ENCODE data around the gene ZFYVE28.
A peak's percentile ranks its signal among the peaks of the same experiment; 100 is the strongest.

ZFYVE28 gene

DNA sequence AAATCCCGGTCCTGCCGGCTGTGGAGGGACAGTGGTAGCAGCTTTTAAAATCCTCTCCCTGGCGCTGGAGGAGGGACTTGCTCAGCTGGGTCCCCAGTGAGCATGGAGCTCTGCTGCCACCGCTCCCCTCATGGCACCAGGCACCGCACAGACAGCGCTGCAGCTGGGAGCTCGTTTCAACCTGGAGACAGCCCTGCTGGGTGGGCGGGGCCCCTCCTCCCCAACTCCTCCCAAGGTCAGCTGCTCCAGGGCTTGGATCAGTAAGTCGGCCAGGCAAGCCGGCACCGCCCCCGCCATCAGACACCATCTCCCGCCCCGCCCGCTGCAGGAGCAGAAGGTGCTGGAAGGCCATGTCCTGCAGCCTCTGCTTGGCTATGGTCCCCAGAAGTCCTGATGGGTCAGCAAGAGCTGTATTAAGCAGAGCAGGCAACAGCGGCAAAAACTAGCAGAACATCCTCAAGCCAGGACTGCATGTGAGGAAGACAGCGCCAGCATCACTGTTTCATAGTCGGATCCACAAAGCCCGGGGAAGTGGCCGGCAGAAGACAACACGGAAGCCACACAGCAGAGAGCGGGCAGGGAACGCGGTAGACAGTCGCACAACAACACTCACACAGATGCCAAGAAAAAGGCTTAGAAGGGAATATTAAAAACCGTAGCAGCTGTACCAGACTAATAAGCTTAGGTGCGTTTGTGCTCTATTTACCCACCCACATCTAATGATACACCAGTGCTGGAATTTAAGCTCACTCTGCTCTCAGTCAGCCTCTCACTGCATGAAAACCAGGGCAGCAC lies 16.2 kb downstream of the ZFYVE28 start:
- peak overlapping the region; percentile 32 for H3K4me3 Mint-ChIP-seq
- H3K27me3 Mint-ChIP-seq = peaks cover 55% of the 10 kb centered on the region
- DNase-seq = peak; percentile 54
- H3K9me3 Mint-ChIP-seq = no peaks in the 10 kb centered on the region
- H3K27ac Mint-ChIP-seq = no peak overlapping the region
- H3K36me3 Mint-ChIP-seq = no peaks in the 10 kb centered on the region
- CTCF ChIA-PET = interaction anchor here (1.1 to 1.7 kb wide), 4 partner anchors 9 to 182 kb away, joined by 3 to 8 read pairs (median 6); partner anchors contain the start of gene CFAP99
- peaks cover 23% of the 10 kb centered on the region for H3K4me1 Mint-ChIP-seq

DNA sequence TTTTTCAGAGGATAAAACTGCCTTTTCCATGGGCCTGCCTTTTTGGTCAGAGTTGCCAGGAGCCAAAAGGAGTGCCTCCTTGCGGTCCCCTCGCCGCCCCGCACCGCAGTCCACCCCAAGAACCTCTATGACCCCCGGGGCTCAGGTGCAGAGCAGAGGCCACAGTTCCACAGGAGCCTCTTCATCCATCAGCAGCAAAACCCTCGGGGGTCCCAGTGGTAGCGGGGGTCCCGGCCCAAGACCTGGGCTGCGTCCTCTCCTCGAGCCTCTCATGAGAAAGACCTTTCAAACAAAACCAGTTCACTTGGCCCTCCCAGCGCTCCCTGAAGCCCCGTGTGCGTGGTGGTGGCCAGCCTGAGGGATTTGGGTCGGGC lies 16.8 kb downstream of the ZFYVE28 start:
- DNase-seq = no peak
- Mint-ChIP-seq H3K4me1 (peaks cover 23% of the 10 kb centered on the region), H3K27me3 (peaks cover 48% of the 10 kb centered on the region), H3K27ac (no peak overlapping the region), H3K9me3 (no peaks in the 10 kb centered on the region), H3K4me3 (no peak overlapping the region), H3K36me3 (no peaks in the 10 kb centered on the region)
- CTCF ChIA-PET = interaction anchor here (1.1 to 1.5 kb wide), 3 partner anchors 9 to 181 kb away, joined by 3 to 8 read pairs (median 5); no protein-coding TSS in a partner anchor

DNA sequence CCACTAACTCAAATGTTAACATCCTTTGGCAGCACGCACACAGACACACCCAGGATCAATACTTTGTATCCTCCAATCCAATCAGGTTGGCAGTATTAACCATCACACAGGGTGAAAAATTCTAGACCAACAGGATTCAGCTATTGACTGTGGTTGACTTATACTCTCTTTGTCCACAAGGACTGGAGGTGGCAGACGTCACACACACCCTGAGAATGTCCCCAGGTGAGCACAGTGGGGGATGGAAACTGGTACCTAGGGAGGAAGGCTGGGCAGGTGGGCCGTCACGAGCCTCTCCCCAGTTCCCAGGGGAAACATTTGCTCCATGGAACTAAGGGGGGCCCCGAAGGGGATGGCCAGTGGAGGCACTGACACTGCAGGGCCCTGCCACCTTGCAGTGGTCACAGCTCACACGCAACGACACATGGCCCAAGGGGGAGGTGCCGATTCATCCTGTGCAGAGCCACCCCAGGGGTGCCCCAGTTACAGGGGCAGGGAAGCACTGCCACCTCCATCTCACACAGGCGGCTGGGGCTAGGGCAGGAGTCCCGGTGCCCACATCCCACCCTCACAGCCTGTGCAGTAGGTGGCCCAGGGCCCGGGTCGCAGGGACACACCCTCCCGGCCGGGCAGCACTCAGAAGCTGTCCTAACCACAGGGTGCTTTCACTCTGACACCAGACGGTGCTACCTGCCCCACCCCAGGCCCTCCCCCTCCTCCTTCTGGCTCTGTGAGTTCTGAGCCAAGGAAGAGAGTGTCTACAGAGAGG lies 17.4 kb downstream of the ZFYVE28 start:
- H3K4me3 Mint-ChIP-seq = no peak overlapping the region
- CTCF ChIA-PET = interaction anchor here (1.1 kb wide), 1 partner anchor 43 kb away, joined by 3 read pairs; no protein-coding TSS in a partner anchor
- H3K27me3 Mint-ChIP-seq = peaks cover 44% of the 10 kb centered on the region
- no peak overlapping the region for H3K27ac Mint-ChIP-seq
- peak; percentile 27 for DNase-seq
- no peaks in the 10 kb centered on the region for H3K36me3 Mint-ChIP-seq
- H3K9me3 Mint-ChIP-seq = no peaks in the 10 kb centered on the region
- peaks cover 23% of the 10 kb centered on the region for H3K4me1 Mint-ChIP-seq

DNA sequence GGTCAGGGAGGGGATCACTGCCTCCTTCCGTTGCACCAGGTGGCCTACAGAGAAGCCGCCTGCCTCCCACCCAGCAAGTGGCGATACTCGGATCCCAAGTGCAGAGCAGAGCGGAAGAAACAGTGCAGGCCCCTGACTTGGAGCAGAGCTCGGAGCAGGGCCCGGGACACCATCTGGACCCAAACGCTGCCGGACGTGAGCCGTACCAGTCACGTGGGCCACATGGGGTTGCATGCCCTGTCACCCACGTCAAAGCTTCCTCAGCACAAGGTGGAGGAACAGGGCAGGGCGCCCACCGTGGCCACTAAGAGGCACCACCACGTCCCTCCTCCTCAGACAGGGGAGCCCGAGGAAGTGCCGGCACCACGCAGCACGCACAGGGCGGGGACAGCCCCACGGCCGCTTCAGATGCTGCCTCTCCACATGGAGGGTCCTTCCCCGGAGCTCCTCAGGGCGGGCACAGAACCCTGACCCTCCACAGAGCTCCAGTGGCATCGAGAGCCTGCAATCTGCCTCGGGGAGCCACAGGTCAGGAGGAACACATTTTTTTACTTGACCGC lies 18.7 kb downstream of the ZFYVE28 start:
- Mint-ChIP-seq H3K27me3 (peaks cover 51% of the 10 kb centered on the region), H3K36me3 (no peaks in the 10 kb centered on the region), H3K27ac (no peak overlapping the region), H3K4me3 (no peak overlapping the region), H3K9me3 (no peaks in the 10 kb centered on the region), H3K4me1 (peaks cover 25% of the 10 kb centered on the region)
- CTCF ChIA-PET = no interaction called here
- no peak for DNase-seq

DNA sequence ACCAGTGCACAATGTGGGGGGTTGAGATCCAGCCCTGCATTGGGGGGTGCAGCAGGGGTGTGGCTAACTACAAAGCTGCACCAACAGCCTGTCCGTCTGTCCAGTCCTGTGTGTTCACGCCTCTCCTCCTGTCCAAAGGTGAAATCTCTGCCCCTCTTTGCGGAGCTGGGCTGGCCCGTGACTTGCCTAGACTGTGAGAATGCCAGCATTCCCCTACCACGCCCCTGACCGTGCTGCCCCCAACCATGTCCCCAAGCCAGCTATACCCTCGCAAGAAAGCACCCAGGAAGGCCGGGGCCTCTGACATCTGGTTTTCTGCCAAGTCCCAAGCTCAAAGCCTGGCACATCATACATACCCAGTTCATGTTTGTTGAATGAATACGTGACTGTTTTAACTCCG lies 19.2 kb downstream of the ZFYVE28 start:
- Mint-ChIP-seq H3K36me3 (no peaks in the 10 kb centered on the region), H3K27me3 (peaks cover 56% of the 10 kb centered on the region), H3K27ac (no peak overlapping the region), H3K9me3 (no peaks in the 10 kb centered on the region), H3K4me1 (peaks cover 29% of the 10 kb centered on the region), H3K4me3 (no peak overlapping the region)
- no peak for DNase-seq
- CTCF ChIA-PET = no interaction called here

DNA sequence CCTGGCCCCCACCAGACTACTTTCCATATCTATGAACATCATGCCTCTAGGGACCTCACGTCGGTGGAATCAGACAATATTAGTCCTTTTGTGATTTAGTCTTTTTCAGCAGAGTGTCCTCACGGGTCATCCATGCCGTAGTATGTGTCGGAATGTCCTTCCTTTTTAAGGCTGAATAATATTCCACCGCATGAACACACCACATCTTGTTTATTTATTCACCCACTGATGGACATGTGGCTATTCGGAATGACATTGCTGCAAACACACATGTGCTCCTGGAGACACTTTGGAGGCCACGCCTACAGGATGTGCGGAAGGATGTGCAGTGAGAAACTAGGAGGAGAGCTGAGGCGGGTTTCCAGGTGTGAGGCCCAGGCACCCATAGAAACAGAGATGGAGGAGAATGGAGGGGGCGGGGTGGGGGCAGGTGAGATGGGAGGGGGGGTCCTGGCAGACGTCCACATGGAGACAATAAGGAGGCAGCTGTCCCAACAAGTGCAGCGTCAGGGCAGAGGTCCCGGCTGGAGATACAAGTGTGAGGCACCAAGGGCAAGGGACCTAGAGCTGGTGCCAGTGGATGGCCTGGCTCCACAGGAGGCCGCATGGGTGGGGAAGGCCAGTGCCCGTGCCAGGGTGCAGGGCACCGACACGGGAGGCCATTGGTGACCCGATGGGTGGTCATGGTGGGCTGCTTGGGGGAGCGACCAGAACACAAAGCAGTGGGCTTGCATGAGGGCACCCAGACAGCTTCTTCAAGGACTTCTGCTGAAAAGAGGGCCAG lies 20.7 kb downstream of the ZFYVE28 start:
- Mint-ChIP-seq H3K4me3 (no peak overlapping the region), H3K9me3 (no peaks in the 10 kb centered on the region), H3K36me3 (no peaks in the 10 kb centered on the region), H3K27ac (no peak overlapping the region), H3K4me1 (peaks cover 40% of the 10 kb centered on the region), H3K27me3 (peaks cover 62% of the 10 kb centered on the region)
- DNase-seq = no peak
- CTCF ChIA-PET = interaction anchor here (1.2 kb wide), 1 partner anchor 21 kb away, joined by 3 read pairs; the partner anchor contains the start of gene CFAP99

DNA sequence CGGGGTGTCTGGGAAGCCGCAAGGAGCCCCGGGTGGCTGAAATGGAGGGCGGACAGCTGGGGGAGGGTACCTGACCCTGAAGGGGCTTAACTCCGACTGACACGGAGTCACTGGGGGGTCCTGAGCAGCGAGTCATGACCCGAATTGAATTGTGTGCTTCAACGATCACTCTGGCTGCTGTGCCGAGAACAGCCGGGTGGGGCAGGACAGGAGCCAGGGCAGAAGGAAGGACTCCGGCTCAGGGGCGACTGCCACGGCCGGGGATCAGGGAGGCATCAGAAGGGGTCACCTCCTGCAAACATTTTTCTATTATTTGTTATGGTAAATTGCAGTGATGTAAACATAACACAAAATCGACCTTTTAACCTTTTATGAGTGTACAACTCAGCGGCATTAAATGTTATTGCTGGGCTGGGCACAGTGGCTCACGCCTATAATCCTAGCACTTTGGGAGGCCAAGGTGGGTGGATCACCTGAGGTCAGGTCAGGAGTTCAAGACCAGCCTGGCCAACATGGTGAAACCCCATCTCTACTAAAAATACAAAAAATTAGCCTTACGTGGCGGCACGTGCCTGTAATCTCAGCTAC lies 21.6 kb downstream of the ZFYVE28 start:
- Mint-ChIP-seq H3K36me3 (no peaks in the 10 kb centered on the region), H3K27me3 (peaks cover 62% of the 10 kb centered on the region), H3K4me1 (peaks cover 31% of the 10 kb centered on the region), H3K27ac (no peak overlapping the region), H3K9me3 (no peaks in the 10 kb centered on the region), H3K4me3 (no peak overlapping the region)
- CTCF ChIA-PET = interaction anchor here (1.2 kb wide), 1 partner anchor 22 kb away, joined by 3 read pairs; the partner anchor contains the start of gene CFAP99
- DNase-seq = no peak

DNA sequence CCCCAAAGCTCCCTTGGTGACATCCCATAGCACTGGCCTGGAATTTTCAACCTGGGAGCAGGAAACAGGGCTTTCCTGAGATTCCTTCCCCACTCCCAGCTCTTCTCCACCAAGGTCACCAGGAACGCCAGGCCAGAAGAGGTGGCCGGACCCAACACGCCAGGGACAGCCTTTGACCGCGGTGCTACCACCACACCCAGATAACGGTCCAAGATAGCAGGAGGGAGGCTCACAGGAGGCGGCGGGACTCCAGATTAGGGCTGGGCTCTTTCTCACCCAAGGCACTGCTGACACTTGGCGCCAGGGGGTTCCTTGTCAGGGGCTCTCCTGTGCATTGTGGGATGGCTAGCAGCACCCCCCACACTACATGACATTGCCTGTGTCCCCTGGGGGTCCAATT lies 22.9 kb downstream of the ZFYVE28 start:
- Mint-ChIP-seq H3K36me3 (no peaks in the 10 kb centered on the region), H3K9me3 (no peaks in the 10 kb centered on the region), H3K27ac (no peak overlapping the region), H3K4me3 (no peak overlapping the region), H3K4me1 (peaks cover 21% of the 10 kb centered on the region), H3K27me3 (peaks cover 64% of the 10 kb centered on the region)
- CTCF ChIA-PET = no interaction called here
- DNase-seq = no peak

DNA sequence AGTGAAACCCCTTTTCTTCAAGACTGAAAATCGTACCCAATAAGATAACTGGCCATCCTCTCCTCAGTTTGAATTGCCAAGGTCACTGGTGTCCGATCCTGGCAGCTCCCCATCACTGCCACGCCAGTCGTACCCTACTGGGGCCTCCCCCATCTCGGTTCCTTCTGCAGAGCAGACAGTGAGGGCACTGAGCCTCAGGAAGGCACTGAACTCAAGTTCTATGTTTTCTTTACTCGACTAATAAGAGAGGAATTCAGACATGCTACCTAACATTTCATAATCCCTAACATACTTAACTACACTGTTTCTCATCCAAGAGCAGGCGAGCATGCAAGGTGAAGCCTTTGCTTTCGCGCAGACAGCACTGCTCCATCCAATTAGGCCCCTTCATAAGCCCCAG lies 23.4 kb downstream of the ZFYVE28 start:
- H3K4me1 Mint-ChIP-seq = peaks cover 19% of the 10 kb centered on the region
- no peak overlapping the region for H3K27ac Mint-ChIP-seq
- peaks cover 69% of the 10 kb centered on the region for H3K27me3 Mint-ChIP-seq
- H3K9me3 Mint-ChIP-seq = no peaks in the 10 kb centered on the region
- H3K4me3 Mint-ChIP-seq = no peak overlapping the region
- CTCF ChIA-PET = no interaction called here
- H3K36me3 Mint-ChIP-seq = no peaks in the 10 kb centered on the region
- no peak for DNase-seq

DNA sequence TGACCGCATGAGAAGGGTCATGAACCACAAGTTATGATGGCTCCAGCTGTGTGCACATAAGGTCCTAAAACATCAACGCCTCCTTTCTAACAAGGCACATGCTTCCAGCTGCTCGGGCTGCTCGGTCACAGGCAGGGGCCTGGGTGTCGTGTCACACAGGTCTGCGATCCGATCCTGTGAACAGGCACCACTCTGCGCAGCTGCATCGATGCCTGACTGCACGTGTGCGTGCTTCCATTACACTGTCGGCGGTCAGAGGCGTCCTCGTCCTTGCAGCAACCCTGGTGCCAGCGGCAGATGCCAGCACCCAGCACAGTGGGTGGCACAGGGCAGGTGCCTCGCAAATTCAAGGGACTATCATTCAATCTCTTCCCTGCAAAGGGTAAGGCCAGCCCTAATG lies 23.9 kb downstream of the ZFYVE28 start:
- Mint-ChIP-seq H3K27ac (no peak overlapping the region), H3K4me3 (no peak overlapping the region), H3K36me3 (no peaks in the 10 kb centered on the region), H3K9me3 (no peaks in the 10 kb centered on the region), H3K27me3 (peaks cover 73% of the 10 kb centered on the region), H3K4me1 (peaks cover 19% of the 10 kb centered on the region)
- CTCF ChIA-PET = no interaction called here
- no peak for DNase-seq

DNA sequence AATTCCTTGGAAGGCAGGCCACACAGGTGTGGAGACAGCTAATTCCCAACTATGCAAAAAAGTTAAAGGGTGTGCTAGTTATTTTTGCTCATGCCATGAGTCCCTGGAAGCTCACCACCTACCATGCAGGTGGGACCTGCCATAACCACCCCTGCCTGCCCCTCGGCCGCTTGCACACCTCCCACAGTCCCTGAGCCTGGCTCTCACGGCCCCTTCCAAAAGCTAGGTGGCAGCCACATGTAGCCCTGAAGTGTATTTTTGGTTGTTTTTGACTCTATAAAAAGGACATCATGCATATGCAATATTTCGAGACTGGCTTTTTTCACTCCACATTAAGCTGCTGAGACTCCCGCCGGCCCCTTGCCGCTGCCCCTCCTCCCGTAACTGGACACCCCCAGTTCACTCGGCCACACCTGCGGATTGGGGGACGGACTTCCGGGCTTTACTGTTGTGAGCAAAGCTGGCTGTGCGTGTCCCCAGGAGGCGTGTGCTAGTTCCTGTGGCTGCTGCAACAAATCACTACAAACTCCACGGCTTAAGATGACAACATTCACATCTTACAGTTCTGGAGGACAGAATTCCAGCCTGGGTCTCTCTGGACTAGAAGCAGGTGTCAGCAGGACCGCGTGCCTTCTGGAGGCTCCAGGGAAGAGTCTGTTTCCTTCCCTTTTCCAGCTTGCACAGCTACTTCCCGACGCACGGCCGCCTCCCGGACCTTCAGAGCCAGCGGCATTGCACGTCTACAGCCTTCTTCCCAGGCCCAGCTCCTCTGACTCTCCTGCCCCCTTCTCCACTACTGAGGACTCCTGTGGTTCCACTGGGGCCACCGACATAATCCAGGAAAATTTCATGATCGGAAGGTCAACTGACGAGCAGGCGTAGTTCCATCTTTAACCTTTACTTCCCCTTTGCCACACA lies 24.8 kb downstream of the ZFYVE28 start:
- Mint-ChIP-seq H3K4me3 (peak overlapping the region; percentile 18), H3K27ac (no peak overlapping the region), H3K36me3 (no peaks in the 10 kb centered on the region), H3K4me1 (peaks cover 19% of the 10 kb centered on the region), H3K27me3 (peaks cover 76% of the 10 kb centered on the region), H3K9me3 (no peaks in the 10 kb centered on the region)
- CTCF ChIA-PET = interaction anchor here (0.7 to 1.6 kb wide), 6 partner anchors 9 to 43 kb away, joined by 3 to 5 read pairs (median 3); partner anchors contain the start of gene CFAP99
- DNase-seq = peak; percentile 65

DNA sequence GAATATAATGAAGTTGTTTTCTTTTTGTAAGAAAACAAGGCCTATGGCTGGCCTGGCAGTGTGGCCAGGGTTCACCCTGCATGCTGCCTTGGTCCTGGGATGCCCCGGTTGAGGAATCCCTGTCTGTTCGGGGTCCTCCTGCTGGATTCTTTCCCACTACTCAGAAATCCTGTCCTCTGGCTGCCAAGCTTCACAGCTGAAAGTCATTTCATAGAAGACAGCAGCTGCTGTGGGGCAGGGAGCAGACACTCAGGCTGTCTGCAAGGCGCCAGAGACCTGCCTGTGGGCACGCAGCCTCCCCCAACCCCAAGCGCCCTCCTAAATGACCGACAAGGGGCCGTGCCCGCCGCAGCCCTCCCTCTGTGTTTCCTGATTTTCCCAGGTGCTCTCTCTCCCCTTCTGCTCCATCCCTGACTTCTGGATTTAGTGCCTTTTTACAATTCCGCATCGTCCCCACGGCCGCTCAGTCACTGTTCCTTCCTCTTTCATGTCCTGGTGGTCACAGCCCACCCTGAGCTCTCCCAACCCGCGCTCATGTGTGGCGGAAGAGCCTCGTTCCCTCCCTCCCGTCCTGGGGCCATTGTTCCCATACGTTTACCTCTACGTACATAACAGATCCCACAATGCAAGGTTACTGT lies 27.5 kb downstream of the ZFYVE28 start:
- no peak for DNase-seq
- Mint-ChIP-seq H3K4me3 (no peak overlapping the region), H3K27me3 (peaks cover 73% of the 10 kb centered on the region), H3K9me3 (no peaks in the 10 kb centered on the region), H3K36me3 (no peaks in the 10 kb centered on the region), H3K27ac (no peak overlapping the region), H3K4me1 (peaks cover 19% of the 10 kb centered on the region)
- CTCF ChIA-PET = no interaction called here
